ENCODE measurements around the gene PRND. TPM values are rescaled to one million over a fixed set of nuclear protein-coding genes. Genes with fewer than 3 reads are reported as not detected.

Gene PRND
- total RNA-seq, 1 experiment from 2014 or later: not detected

DNA sequence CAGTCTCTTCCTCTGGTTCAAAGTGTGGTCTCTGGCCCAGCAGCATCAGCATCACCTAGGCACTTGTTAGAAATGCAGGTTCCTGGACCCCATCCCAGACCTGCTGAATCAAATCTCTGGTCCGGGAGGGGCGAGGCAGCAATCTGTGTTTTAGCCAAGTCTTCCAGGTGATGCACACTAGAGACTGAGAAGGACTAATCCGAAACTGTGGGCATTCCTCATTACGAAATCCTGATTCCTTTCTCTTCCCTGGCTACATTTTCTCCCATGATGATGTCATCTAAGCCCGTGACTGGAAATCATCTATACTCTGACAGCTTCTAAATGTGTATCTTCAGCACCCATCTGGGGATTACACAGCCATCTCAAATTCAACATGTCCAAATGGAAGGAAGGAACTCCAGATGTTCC is 39.7 kb upstream of the PRND start:
- H4K20me1 ChIP-seq (ENCODE audit: low read length): no peaks in the 10 kb centered on the region
- no peaks in the 10 kb centered on the region for H3K27me3 ChIP-seq (ENCODE audit: low read length)
- peaks cover 21% of the 10 kb centered on the region for H3K4me1 ChIP-seq (ENCODE audit: insufficient read depth, low read length)
- no peak overlapping the region for H3K4me3 ChIP-seq (ENCODE audit: low read length)
- ChIA-PET CTCF (no interaction called here), POLR2A (ENCODE audit: unreplicated experiment) (no interaction called here)
- H3K4me2 ChIP-seq (ENCODE audit: low read length): no peak overlapping the region
- H3K27ac ChIP-seq (ENCODE audit: low read length): no peak overlapping the region
- no TSS peak for BruUV-seq (replicated peaks)
- H2AFZ ChIP-seq (ENCODE audit: low read length): no peak overlapping the region
- H3K79me2 ChIP-seq (ENCODE audit: low read length): peaks cover 4% of the 10 kb centered on the region; the same call in 1 of the 2 replicates
- H3K9me3 ChIP-seq (ENCODE audit: low read length): no peaks in the 10 kb centered on the region
- TF ChIP-seq, protein P1, sequence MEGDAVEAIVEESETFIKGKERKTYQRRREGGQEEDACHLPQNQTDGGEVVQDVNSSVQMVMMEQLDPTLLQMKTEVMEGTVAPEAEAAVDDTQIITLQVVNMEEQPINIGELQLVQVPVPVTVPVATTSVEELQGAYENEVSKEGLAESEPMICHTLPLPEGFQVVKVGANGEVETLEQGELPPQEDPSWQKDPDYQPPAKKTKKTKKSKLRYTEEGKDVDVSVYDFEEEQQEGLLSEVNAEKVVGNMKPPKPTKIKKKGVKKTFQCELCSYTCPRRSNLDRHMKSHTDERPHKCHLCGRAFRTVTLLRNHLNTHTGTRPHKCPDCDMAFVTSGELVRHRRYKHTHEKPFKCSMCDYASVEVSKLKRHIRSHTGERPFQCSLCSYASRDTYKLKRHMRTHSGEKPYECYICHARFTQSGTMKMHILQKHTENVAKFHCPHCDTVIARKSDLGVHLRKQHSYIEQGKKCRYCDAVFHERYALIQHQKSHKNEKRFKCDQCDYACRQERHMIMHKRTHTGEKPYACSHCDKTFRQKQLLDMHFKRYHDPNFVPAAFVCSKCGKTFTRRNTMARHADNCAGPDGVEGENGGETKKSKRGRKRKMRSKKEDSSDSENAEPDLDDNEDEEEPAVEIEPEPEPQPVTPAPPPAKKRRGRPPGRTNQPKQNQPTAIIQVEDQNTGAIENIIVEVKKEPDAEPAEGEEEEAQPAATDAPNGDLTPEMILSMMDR (conservative IDR thresholded peaks at IDR 0.05; ENCODE audit: low read depth, low read length): no peak
- no peak for TF ChIP-seq EZH2 (IDR thresholded peaks at IDR 0.05; ENCODE audit: low read length, unreplicated experiment)
- no peak for TF ChIP-seq EZH2phosphoT487 (IDR thresholded peaks at IDR 0.05; ENCODE audit: borderline replicate concordance, low read length)
- no peaks in the 10 kb centered on the region for H3K9me2 ChIP-seq (replicated peaks; ENCODE audit: low read length)
- H3K36me3 ChIP-seq (ENCODE audit: low read depth, low read length): no peaks in the 10 kb centered on the region
- DNase-seq (no peak), ATAC-seq (no peak)
- intact Hi-C loops (cut with micrococcal nuclease): no loop called here
- H3F3A ChIP-seq (ENCODE audit: low read length, unreplicated experiment): peaks cover 5% of the 10 kb centered on the region
- H3K9ac ChIP-seq (ENCODE audit: low read length): no peak overlapping the region

DNA sequence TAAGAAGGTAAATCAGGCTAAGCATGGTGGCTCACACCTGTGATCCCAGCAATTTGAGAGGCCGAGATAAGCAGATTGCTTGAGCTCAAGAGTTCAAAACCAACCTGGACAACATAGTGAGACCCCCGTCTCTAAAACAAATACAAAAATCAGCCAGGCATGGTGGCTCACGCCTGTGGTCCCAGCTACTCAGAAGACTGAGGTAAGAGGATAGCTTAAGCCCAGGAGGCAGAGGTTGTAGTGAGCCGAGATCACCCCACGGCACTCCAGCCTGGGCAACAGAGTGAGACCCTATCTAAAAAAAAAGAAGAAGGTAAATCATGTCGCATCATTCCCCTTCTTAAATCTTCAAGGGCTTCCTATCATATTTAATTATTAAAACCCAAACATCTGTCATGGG is 39.0 kb upstream of the PRND start:
- Histone ChIP-seq H3K9ac (ENCODE audit: low read length) (no peak overlapping the region), H3K9me3 (ENCODE audit: low read length) (no peaks in the 10 kb centered on the region), H3K9me2 (replicated peaks; ENCODE audit: low read length) (no peaks in the 10 kb centered on the region), H3K4me1 (ENCODE audit: insufficient read depth, low read length) (peaks cover 26% of the 10 kb centered on the region), H4K20me1 (ENCODE audit: low read length) (peaks cover 5% of the 10 kb centered on the region), H3F3A (ENCODE audit: low read length, unreplicated experiment) (peaks cover 5% of the 10 kb centered on the region), H3K4me3 (ENCODE audit: low read length) (no peak overlapping the region), H3K4me2 (ENCODE audit: low read length) (no peak overlapping the region), H3K79me2 (ENCODE audit: low read length) (peaks cover 10% of the 10 kb centered on the region), H3K27ac (ENCODE audit: low read length) (no peak overlapping the region), H2AFZ (ENCODE audit: low read length) (no peak overlapping the region), H3K27me3 (ENCODE audit: low read length) (no peaks in the 10 kb centered on the region), H3K36me3 (ENCODE audit: low read depth, low read length) (no peaks in the 10 kb centered on the region)
- intact Hi-C loops (cut with micrococcal nuclease): no loop called here
- POLR2A ChIA-PET (ENCODE audit: unreplicated experiment): no interaction called here
- no peak for DNase-seq
- no TSS peak for BruUV-seq (replicated peaks)
- CTCF ChIA-PET: no interaction called here
- TF ChIP-seq EZH2phosphoT487 (IDR thresholded peaks at IDR 0.05; ENCODE audit: borderline replicate concordance, low read length) (no peak), EZH2 (IDR thresholded peaks at IDR 0.05; ENCODE audit: low read length, unreplicated experiment) (no peak)
- TF ChIP-seq, protein P1 (conservative IDR thresholded peaks at IDR 0.05; ENCODE audit: low read depth, low read length): no peak
- ATAC-seq: no peak

DNA sequence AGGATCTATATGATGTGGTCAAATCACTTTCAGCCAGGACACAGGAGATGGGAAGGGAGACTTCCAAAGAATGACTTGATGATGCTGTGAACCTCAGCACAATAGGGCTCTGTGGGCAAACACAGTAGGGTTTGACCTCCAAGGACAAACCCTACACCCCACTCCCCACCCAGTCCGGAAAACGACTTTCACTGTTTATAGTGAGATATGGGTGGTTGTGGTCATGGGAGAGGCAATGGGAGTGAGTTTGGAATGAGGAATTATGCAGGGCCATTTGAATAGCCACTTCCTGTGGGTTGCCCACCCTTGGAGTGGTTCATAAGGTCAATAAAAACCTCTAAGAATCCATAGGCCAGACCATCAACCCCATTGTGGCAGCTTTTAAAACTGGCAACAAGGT is 38.4 kb upstream of the PRND start:
- no peak overlapping the region for H3K9ac ChIP-seq (ENCODE audit: low read length)
- H3K4me2 ChIP-seq (ENCODE audit: low read length): no peak overlapping the region
- no peak overlapping the region for H3K27ac ChIP-seq (ENCODE audit: low read length)
- no peaks in the 10 kb centered on the region for H3K9me3 ChIP-seq (ENCODE audit: low read length)
- no peaks in the 10 kb centered on the region for H3K27me3 ChIP-seq (ENCODE audit: low read length)
- H3K4me1 ChIP-seq (ENCODE audit: insufficient read depth, low read length): peaks cover 31% of the 10 kb centered on the region
- peaks cover 15% of the 10 kb centered on the region for H3K79me2 ChIP-seq (ENCODE audit: low read length)
- ChIA-PET CTCF (no interaction called here), POLR2A (ENCODE audit: unreplicated experiment) (interaction anchor here (0.6 kb wide), 1 partner anchor 20 kb away, joined by 5 read pairs; no protein-coding TSS in a partner anchor)
- intact Hi-C loops (cut with micrococcal nuclease): no loop called here
- BruUV-seq (replicated peaks): no TSS peak
- peaks cover 11% of the 10 kb centered on the region for H4K20me1 ChIP-seq (ENCODE audit: low read length)
- peaks cover 2% of the 10 kb centered on the region; the same call in 1 of the 2 replicates for H3K36me3 ChIP-seq (ENCODE audit: low read depth, low read length)
- no peak overlapping the region for H3K4me3 ChIP-seq (ENCODE audit: low read length)
- ATAC-seq (no peak), DNase-seq (no peak)
- TF ChIP-seq EZH2 (IDR thresholded peaks at IDR 0.05; ENCODE audit: low read length, unreplicated experiment): no peak
- TF ChIP-seq, protein P1 (conservative IDR thresholded peaks at IDR 0.05; ENCODE audit: low read depth, low read length): no peak
- no peak for TF ChIP-seq EZH2phosphoT487 (IDR thresholded peaks at IDR 0.05; ENCODE audit: borderline replicate concordance, low read length)
- H3K9me2 ChIP-seq (replicated peaks; ENCODE audit: low read length): no peaks in the 10 kb centered on the region
- no peak overlapping the region for H2AFZ ChIP-seq (ENCODE audit: low read length)
- peaks cover 5% of the 10 kb centered on the region for H3F3A ChIP-seq (ENCODE audit: low read length, unreplicated experiment)

All from PC-3 (cell line).